K562 (cell line): ENCODE data around the gene CRTC3. TPM values are rescaled to one million over a fixed set of nuclear protein-coding genes. Genes with fewer than 3 reads are reported as not detected.

Experiments
- CBFB ChIP-seq: sonication (generic); formaldehyde crosslinking; IDR thresholded peaks from 2 replicates; pipeline ENCODE4 v1.4.0; 2020; ENCODE audit warnings: mild to moderate bottlenecking, missing genetic modification reagents
- GATA2 ChIP-seq: sonication (generic); formaldehyde crosslinking; IDR thresholded peaks from 2 replicates; pipeline ENCODE4 v1.4.0; 2020; ENCODE audit warnings: mild to moderate bottlenecking, missing genetic modification reagents
- HNRNPLL ChIP-seq: fragments of 200-400 bp; formaldehyde crosslinking; IDR thresholded peaks from 2 replicates; pipeline ENCODE4 v1.6.1; 2017; ENCODE audit warnings: low read length, low read depth, mild to moderate bottlenecking; ENCODE audit not compliant: poor library complexity, severe bottlenecking
- NRF1 ChIP-seq, 2 experiments: fragments of 450-650 bp; IDR thresholded peaks in 1 of 2; conservative IDR thresholded peaks in 1 of 2; 2 replicates each; pipeline ENCODE4 v1.6.1; 2014; ENCODE audit warnings: mild to moderate bottlenecking in 2 of 2
- PHF8 ChIP-seq: fragments of 200-600 bp; sonication (generic); IDR thresholded peaks from 2 replicates; pipeline ENCODE4 v1.6.1; 2012; ENCODE audit warnings: mixed run types, mild to moderate bottlenecking, inconsistent platforms, low read length, moderate library complexity, borderline replicate concordance
- RBBP5 ChIP-seq: fragments of 200-600 bp; sonication (generic); IDR thresholded peaks from 2 replicates; pipeline ENCODE4 v1.6.1; 2012; ENCODE audit warnings: borderline replicate concordance, mild to moderate bottlenecking, low read length, control low read depth, inconsistent platforms; ENCODE audit not compliant: insufficient read depth, poor library complexity, severe bottlenecking
- RBM15 ChIP-seq: fragments of 200-400 bp; formaldehyde crosslinking; IDR thresholded peaks from 2 replicates; pipeline ENCODE4 v1.6.1; 2018; ENCODE audit warnings: mild to moderate bottlenecking, low read length, moderate library complexity; ENCODE audit not compliant: insufficient read depth
- SMAD2 ChIP-seq: fragments of 150-350 bp; IDR thresholded peaks from 2 replicates; pipeline ENCODE4 v1.6.1; 2014; ENCODE audit warnings: low read depth, mild to moderate bottlenecking, low read length
- SMARCA4 ChIP-seq: fragments of 450-650 bp; IDR thresholded peaks from 2 replicates; pipeline ENCODE4 v1.6.1; 2016
- SNIP1 ChIP-seq: fragments of 450-650 bp; IDR thresholded peaks from 2 replicates; pipeline ENCODE4 v1.7.1; 2017; ENCODE audit warnings: low read depth, mild to moderate bottlenecking
- SNRNP70 ChIP-seq: fragments of 200-400 bp; formaldehyde crosslinking; optimal IDR thresholded peaks from 2 replicates; pipeline ENCODE3; 2017; ENCODE audit warnings: low read depth, low read length
- STAT5B ChIP-seq: fragments of 250-450 bp; sonication (Bioruptor Pico); IDR thresholded peaks from 2 replicates; pipeline ENCODE4 v1.8.0; 2021; ENCODE audit warnings: mild to moderate bottlenecking, inconsistent platforms
- ZBTB34 ChIP-seq: fragments of 250-450 bp; sonication (Bioruptor Pico); IDR thresholded peaks from 2 replicates; pipeline ENCODE4 v1.8.0; 2021; ENCODE audit warnings: mild to moderate bottlenecking, moderate library complexity
- ZBTB9 ChIP-seq: fragments of 450-650 bp; formaldehyde crosslinking; IDR thresholded peaks from 2 replicates; pipeline ENCODE4 v1.4.0; 2020; ENCODE audit warnings: mild to moderate bottlenecking, moderate library complexity
- ZC3H8 ChIP-seq: fragments of 450-650 bp; IDR thresholded peaks from 2 replicates; pipeline ENCODE4 v1.6.1; 2017
- ZEB2 ChIP-seq: fragments of 450-650 bp; IDR thresholded peaks from 2 replicates; pipeline ENCODE4 v1.6.1; 2016
- ZKSCAN8 ChIP-seq: fragments of 200-800 bp; sonication (Bioruptor generic); IDR thresholded peaks from 2 replicates; pipeline ENCODE4 v1.6.1; 2016; ENCODE audit warnings: missing genetic modification characterization, missing compliant biosample characterization
- ZNF146 ChIP-seq: IDR thresholded peaks from one replicate; pipeline ENCODE4 v1.6.1; 2018; ENCODE audit warnings: missing compliant biosample characterization; ENCODE audit not compliant: unreplicated experiment
- ZNF609 ChIP-seq: sonication (generic); formaldehyde crosslinking; IDR thresholded peaks from 2 replicates; pipeline ENCODE4 v1.8.1; 2023; ENCODE audit warnings: missing genetic modification reagents, mild to moderate bottlenecking, borderline replicate concordance
- ZNF699 ChIP-seq: fragments of 250-450 bp; sonication (Bioruptor Pico); IDR thresholded peaks from 2 replicates; pipeline ENCODE4 v1.8.0; 2021; ENCODE audit warnings: mild to moderate bottlenecking, moderate library complexity; ENCODE audit not compliant: insufficient replicate concordance
- ZNF780A ChIP-seq: fragments of 250-450 bp; sonication (Bioruptor Pico); IDR thresholded peaks from 2 replicates; pipeline ENCODE4 v1.5.0; 2021; ENCODE audit warnings: mild to moderate bottlenecking
- polyA plus RNA-seq, 8 experiments: library from polyadenylated mRNA; depleted of rRNA in 4 of 8; stranded (reverse) in 5 of 8; unstranded in 3 of 8; fragments of >200 nt; fragmentation: Nextera tagmentation in 2 of 8; fragmentation: Illumina TruSeq in 1 of 8; extraction: Ambion mirVana in 2 of 8; extraction: Trizol in 1 of 8; gene quantifications; 2 replicates each; pipeline versions ENCODE4 v1.2.1 to v1.2.3, GENCODE V29; 2011 to 2014; ENCODE audit warnings: inconsistent platforms in 1 of 8, missing spikeins in 1 of 8
- total RNA-seq, 7 experiments: library from RNA; depleted of rRNA in 6 of 7; stranded (reverse); fragments of >200 nt in 6 of 7; fragmentation: Illumina TruSeq in 2 of 7; extraction: Trizol in 2 of 7; gene quantifications; 2 replicates each; pipeline versions ENCODE4 v1.2.1 to v1.2.3, GENCODE V29; 2011 to 2021; ENCODE audit warnings: low replicate concordance in 1 of 7

Gene CRTC3
- total and polyA plus RNA-seq, 9 of the 15 experiments (the other 6 are each of a cell fraction or from before 2014, with no cell fraction given): 1.2 to 19.0 (median 11.6) TPM

- TF ChIP-seq ZNF609 (CRISPR knock-in tag) (peak; percentile 25; the same call in 1 of the 2 replicates), ZEB2 (0 out of 2 replicates have a peak, but pooled peaks have one; percentile 14), STAT5B (CRISPR knock-in tag) (no peak), ZNF146 (CRISPR knock-in tag) (no peak), ZKSCAN8 (CRISPR knock-in tag) (no peak), SMARCA4 (no peak), RBM15 (no peak), ZNF780A (no peak), PHF8 (peak; percentile 42; the same call in 1 of the 2 replicates), SNRNP70 (no peak), RBBP5 (no peak), SNIP1 (no peak), NRF1 (conservative IDR thresholded peaks at IDR 0.05 in 1 of 2, IDR thresholded peaks at IDR 0.05 in 1 of 2) (peak; percentile 60 to 64), ZBTB34 (CRISPR knock-in tag) (no peak), ZBTB9 (CRISPR knock-in tag) (0 out of 2 replicates have a peak, but pooled peaks have one; percentile 71), ZNF699 (no peak), ZC3H8 (no peak), GATA2 (CRISPR knock-in tag) (peak; percentile 67; the same call in 1 of the 2 replicates), CBFB (no peak), HNRNPLL (no peak), SMAD2 (no peak)
These were observed 68.4 kb downstream of the CRTC3 start (continued) for GRCh38 chr15:90598031-90598577.
